IMR-90 (cell line): Measurements from ENCODE around the gene CDK14. TPM values are rescaled to one million over a fixed set of nuclear protein-coding genes. Genes with fewer than 3 reads are reported as not detected.

Experiments
- ATAC-seq: fragments of 200-7000 bp; cut with Tn5 transposase; 2 replicates; pipeline ENCODE4 v1.9.1; 2020; ENCODE audit warnings: low read depth, mild to moderate bottlenecking, moderate library complexity
- BruUV-seq: library from RNA; stranded (reverse); fragments of 400-500 nt; replicated peaks from 2 replicates; lab custom pipeline; 2021; lab: Mats Ljungman, UMichigan
- CTCF ChIA-PET: fragments of 300-600 bp; formaldehyde crosslinking; extraction: SDS; loops from one replicate; lab custom pipeline; 2021; ENCODE audit warnings: antibody characterized with exemption; lab: Yijun Ruan, JAX
- POLR2A ChIA-PET: fragments of 300-600 bp; sonication (Branson Sonifier 250); formaldehyde crosslinking; loops from one replicate; lab custom pipeline; 2022; ENCODE audit warnings: antibody characterized with exemption; ENCODE audit not compliant: unreplicated experiment; lab: Charles Lee
- DNase-seq: peaks from one replicate; pipeline ENCODE4 v3.0.0; 2013
- H2AFZ ChIP-seq: replicated peaks from 2 replicates; pipeline ENCODE3; 2013; ENCODE audit warnings: low read length, mild to moderate bottlenecking; ENCODE audit not compliant: poor library complexity
- H2AK5ac ChIP-seq: 2 replicates; pipeline ENCODE4 v1.6.1; 2013; ENCODE audit warnings: low read depth, low read length, inconsistent platforms
- H2AK9ac ChIP-seq: replicated peaks from 2 replicates; pipeline ENCODE3; 2013; ENCODE audit warnings: mild to moderate bottlenecking, low read depth, low read length, moderate library complexity; ENCODE audit not compliant: poor library complexity
- H2BK120ac ChIP-seq: 2 replicates; pipeline ENCODE4 v1.6.1; 2013; ENCODE audit warnings: low read depth, low read length, inconsistent platforms
- H2BK15ac ChIP-seq: 3 replicates; pipeline ENCODE4 v1.6.1; 2013; ENCODE audit warnings: low read depth, low read length, inconsistent platforms
- H2BK20ac ChIP-seq: 2 replicates; pipeline ENCODE4 v1.6.1; 2013; ENCODE audit warnings: low read depth, mild to moderate bottlenecking, inconsistent platforms, low read length, moderate library complexity
- H2BK5ac ChIP-seq: 2 replicates; pipeline ENCODE4 v1.6.1; 2013; ENCODE audit warnings: mild to moderate bottlenecking, low read depth, low read length, inconsistent platforms; ENCODE audit not compliant: poor library complexity, severe bottlenecking
- H3K14ac ChIP-seq: replicated peaks from 2 replicates; pipeline ENCODE4 v1.6.1; 2013; ENCODE audit warnings: low read depth, low read length, inconsistent platforms
- H3K18ac ChIP-seq: 2 replicates; pipeline ENCODE4 v1.6.1; 2013; ENCODE audit warnings: low read depth, low read length, control low read depth
- H3K23ac ChIP-seq: 2 replicates; pipeline ENCODE4 v1.6.1; 2013; ENCODE audit warnings: low read depth, low read length, inconsistent platforms
- H3K27ac ChIP-seq: 2 replicates; pipeline ENCODE4 v1.5.1; 2013; ENCODE audit warnings: mild to moderate bottlenecking, control low read depth, low read length; ENCODE audit not compliant: insufficient read depth
- H3K27me3 ChIP-seq: 2 replicates; pipeline ENCODE4 v1.6.1; 2013; ENCODE audit warnings: low read length; ENCODE audit not compliant: control insufficient read depth, insufficient read depth
- H3K36me3 ChIP-seq: 2 replicates; pipeline ENCODE4 v1.6.1; 2013; ENCODE audit warnings: low read length, mixed read lengths; ENCODE audit not compliant: control insufficient read depth, insufficient read depth
- H3K4ac ChIP-seq: 2 replicates; pipeline ENCODE4 v1.6.1; 2013; ENCODE audit warnings: low read depth, low read length, inconsistent platforms
- H3K4me1 ChIP-seq: 2 replicates; pipeline ENCODE4 v1.6.1; 2013; ENCODE audit warnings: low read length, mixed read lengths; ENCODE audit not compliant: control insufficient read depth, insufficient read depth
- H3K4me2 ChIP-seq: 2 replicates; pipeline ENCODE4 v1.6.1; 2013; ENCODE audit warnings: low read depth, mild to moderate bottlenecking, control low read depth, low read length, moderate library complexity
- H3K4me3 ChIP-seq: 2 replicates; pipeline ENCODE4 v1.5.1; 2013; ENCODE audit warnings: low read depth, mild to moderate bottlenecking, control low read depth, low read length, moderate library complexity; ENCODE audit not compliant: insufficient read depth
- H3K56ac ChIP-seq: 2 replicates; pipeline ENCODE4 v1.6.1; 2013; ENCODE audit warnings: low read length, inconsistent platforms; ENCODE audit not compliant: insufficient read depth; ENCODE audit errors: extremely low read depth
- H3K79me1 ChIP-seq, 2 experiments: 2 replicates each; pipeline ENCODE4 v1.6.1; 2013; ENCODE audit warnings: low read length in 2 of 2, inconsistent platforms in 1 of 2, low read depth in 1 of 2
- H3K9ac ChIP-seq: 2 replicates; pipeline ENCODE4 v1.6.1; 2013; ENCODE audit warnings: low read depth, low read length, control low read depth
- H3K9me1 ChIP-seq: 2 replicates; pipeline ENCODE4 v1.6.1; 2013; ENCODE audit warnings: low read length, inconsistent platforms; ENCODE audit not compliant: insufficient read depth
- H3K9me3 ChIP-seq: 2 replicates; pipeline ENCODE4 v1.6.1; 2013; ENCODE audit warnings: low read length; ENCODE audit not compliant: control insufficient read depth, insufficient read depth
- H4K20me1 ChIP-seq: 2 replicates; pipeline ENCODE4 v1.6.1; 2013; ENCODE audit warnings: low read length, inconsistent platforms; ENCODE audit not compliant: insufficient read depth
- H4K5ac ChIP-seq: 2 replicates; pipeline ENCODE4 v1.6.1; 2013; ENCODE audit warnings: mild to moderate bottlenecking, low read depth, low read length, control low read depth
- H4K8ac ChIP-seq, 2 experiments: 2 replicates each; pipeline ENCODE4 v1.6.1; 2013; ENCODE audit warnings: low read depth in 2 of 2, low read length in 2 of 2, control low read depth in 1 of 2, inconsistent platforms in 1 of 2
- H4K91ac ChIP-seq: 2 replicates; pipeline ENCODE4 v1.6.1; 2013; ENCODE audit warnings: low read depth, low read length, inconsistent platforms; ENCODE audit not compliant: insufficient read depth
- BHLHE40 ChIP-seq: fragments of 150-350 bp; IDR thresholded peaks from 2 replicates; pipeline ENCODE4 v1.6.1; 2016; ENCODE audit warnings: mild to moderate bottlenecking, low read depth, low read length
- CHD1 ChIP-seq: IDR thresholded peaks from 2 replicates; pipeline ENCODE4 v1.6.1; 2012; ENCODE audit warnings: low read depth, low read length, improper control_type of control experiment
- FOS ChIP-seq: fragments of 150-350 bp; IDR thresholded peaks from 2 replicates; pipeline ENCODE4 v1.6.1; 2016; ENCODE audit warnings: low read depth, low read length
- MAZ ChIP-seq: IDR thresholded peaks from 2 replicates; pipeline ENCODE4 v1.6.1; 2012; ENCODE audit warnings: low read depth, mild to moderate bottlenecking, low read length, improper control_type of control experiment, moderate library complexity, borderline replicate concordance
- MXI1 ChIP-seq: IDR thresholded peaks from 2 replicates; pipeline ENCODE4 v1.6.1; 2012; ENCODE audit warnings: low read depth, mild to moderate bottlenecking, low read length, moderate library complexity, borderline replicate concordance
- POLR2A ChIP-seq: IDR thresholded peaks from 2 replicates; pipeline ENCODE4 v1.6.1; 2012; ENCODE audit warnings: mild to moderate bottlenecking, low read depth, low read length
- RAD21 ChIP-seq: IDR thresholded peaks from 2 replicates; pipeline ENCODE4 v1.6.1; 2012; ENCODE audit warnings: low read length, improper control_type of control experiment
- RFX5 ChIP-seq: IDR thresholded peaks from 2 replicates; pipeline ENCODE4 v1.8.0; 2012; ENCODE audit warnings: low read depth, mild to moderate bottlenecking, low read length, moderate library complexity
- SMC3 ChIP-seq: fragments of 150-350 bp; IDR thresholded peaks from 2 replicates; pipeline ENCODE4 v1.6.1; 2016; ENCODE audit warnings: low read depth, mild to moderate bottlenecking, antibody characterized with exemption, low read length, moderate library complexity
- WGBS, 2 experiments: methylation state at CpG; one replicate each; pipeline versions ENCODE4 v1.1.5 to v1.1.7; 2013; ENCODE audit warnings: missing lambda C conversion rate in 2 of 2; ENCODE audit not compliant: insufficient read length in 1 of 2; ENCODE audit errors: extremely low coverage in 2 of 2; 5-methylcytosine and 5-hydroxymethylcytosine counted together
- dilution Hi-C: fragments of 300-500 bp; cut with HindIII; formaldehyde crosslinking; loops from one replicate; pipeline ENCODE4 v1.14.3; 2018; ENCODE audit warnings: low sequenced_read_pairs; ENCODE audit not compliant: unreplicated experiment
- in situ Hi-C: fragments of 300-500 bp; cut with MboI; formaldehyde crosslinking; loops from 3 replicates; pipeline ENCODE4 v1.14.3; 2019; ENCODE audit warnings: low sequenced_read_pairs, inconsistent platforms, mixed read lengths
- intact Hi-C: fragments of 100-400 bp; cut with micrococcal nuclease; formaldehyde crosslinking; loops from 2 replicates; pipeline ENCODE4 v1.10.0; 2022
- polyA plus RNA-seq, 3 experiments: library from polyadenylated mRNA; depleted of rRNA; stranded (reverse); fragments of >200 nt; gene quantifications; 2 replicates each; pipeline ENCODE4 v1.2.3, GENCODE V29; 2012; ENCODE audit warnings: low replicate concordance in 1 of 3
- total RNA-seq: library from RNA; depleted of rRNA; stranded (reverse); fragments of >200 nt; gene quantifications from 2 replicates; pipeline ENCODE4 v1.2.3, GENCODE V29; 2012
- TF ChIP-seq, protein P1 (sequence below): conservative IDR thresholded peaks from 2 replicates; pipeline ENCODE4 v1.5.1; 2012; ENCODE audit warnings: mild to moderate bottlenecking, low read depth, low read length, improper control_type of control experiment

The CDK14 gene
- total and polyA plus RNA-seq, 2 of the 4 experiments (the other 2 are of a cell fraction): 10.1 to 29.6 TPM

DNA sequence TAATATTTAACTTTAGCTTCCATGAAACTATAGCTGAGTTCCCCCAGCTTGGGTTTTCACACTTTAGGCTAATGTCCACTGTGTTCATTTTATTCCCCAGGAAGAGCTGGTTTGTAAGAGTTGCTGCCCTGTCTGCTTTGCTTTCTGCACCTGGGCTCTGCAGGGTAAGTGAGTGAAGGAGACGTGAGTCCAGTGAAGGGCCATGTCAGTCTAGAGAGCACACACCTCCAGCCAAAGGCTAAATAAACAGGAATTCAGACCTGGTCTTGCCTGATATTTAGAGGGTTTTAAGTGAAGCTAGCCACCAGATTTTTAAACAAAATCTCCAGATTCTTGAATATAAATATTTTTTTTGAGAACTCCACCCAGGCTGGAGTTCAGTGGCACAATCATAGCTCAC, 643.7 kb downstream of the CDK14 start:
- Histone ChIP-seq H4K20me1 (no peaks in the 10 kb centered on the region), H3K36me3 (no peaks in the 10 kb centered on the region), H4K91ac (peak overlapping the region; percentile 3; the same call in 1 of the 2 replicates), H3K56ac (no peak overlapping the region), H4K8ac (peak overlapping the region in 1 of 2 experiments; percentile 76; a peak in 2 of 4 replicates), H2BK15ac (0 out of 3 replicates have a peak overlapping the region, but pooled peaks have one; percentile 12), H3K4me2 (no peak overlapping the region; the same call in 1 of the 2 replicates), H2BK20ac (peak overlapping the region; percentile 40), H3K14ac (peak overlapping the region; percentile 92), H2AFZ (no peak overlapping the region), H3K9ac (no peak overlapping the region), H3K27me3 (no peaks in the 10 kb centered on the region), H2AK5ac (0 out of 2 replicates have a peak overlapping the region, but pooled peaks have one; percentile 29), H2AK9ac (no peak overlapping the region), H3K27ac (no peak overlapping the region), H3K4ac (peak overlapping the region; percentile 81), H2BK5ac (no peak overlapping the region), H3K23ac (0 out of 2 replicates have a peak overlapping the region, but pooled peaks have one; percentile 69), H3K79me1 (no peaks in the 10 kb centered on the region), H3K9me1 (peaks cover 12% of the 10 kb centered on the region), H2BK120ac (peak overlapping the region; percentile 64), H4K5ac (no peak overlapping the region; the same call in 1 of the 2 replicates), H3K9me3 (no peaks in the 10 kb centered on the region), H3K18ac (peak overlapping the region; percentile 96), H3K4me3 (no peak overlapping the region), H3K4me1 (peaks cover 18% of the 10 kb centered on the region)
- dilution Hi-C loops: no loop called here
- ATAC-seq: no peak
- intact Hi-C loops: no loop called here
- BruUV-seq: no TSS peak
- ChIA-PET CTCF (interaction anchor here (1.0 kb wide), 1 partner anchor 635 kb away, joined by 3 read pairs; no protein-coding TSS in a partner anchor), POLR2A (interaction anchor here (0.7 to 1.1 kb wide), 2 partner anchors 51 to 112 kb away, joined by 4 read pairs; no protein-coding TSS in a partner anchor)
- no peak for DNase-seq
- no CpG with 5 or more reads among the region's 1 CpG for WGBS, 2 experiments
- in situ Hi-C loops: no loop called here
- TF ChIP-seq FOS: no peak
- no peak for TF ChIP-seq BHLHE40
- TF ChIP-seq RFX5: no peak
- TF ChIP-seq CHD1: no peak
- no peak for TF ChIP-seq POLR2A
- TF ChIP-seq, protein P1, sequence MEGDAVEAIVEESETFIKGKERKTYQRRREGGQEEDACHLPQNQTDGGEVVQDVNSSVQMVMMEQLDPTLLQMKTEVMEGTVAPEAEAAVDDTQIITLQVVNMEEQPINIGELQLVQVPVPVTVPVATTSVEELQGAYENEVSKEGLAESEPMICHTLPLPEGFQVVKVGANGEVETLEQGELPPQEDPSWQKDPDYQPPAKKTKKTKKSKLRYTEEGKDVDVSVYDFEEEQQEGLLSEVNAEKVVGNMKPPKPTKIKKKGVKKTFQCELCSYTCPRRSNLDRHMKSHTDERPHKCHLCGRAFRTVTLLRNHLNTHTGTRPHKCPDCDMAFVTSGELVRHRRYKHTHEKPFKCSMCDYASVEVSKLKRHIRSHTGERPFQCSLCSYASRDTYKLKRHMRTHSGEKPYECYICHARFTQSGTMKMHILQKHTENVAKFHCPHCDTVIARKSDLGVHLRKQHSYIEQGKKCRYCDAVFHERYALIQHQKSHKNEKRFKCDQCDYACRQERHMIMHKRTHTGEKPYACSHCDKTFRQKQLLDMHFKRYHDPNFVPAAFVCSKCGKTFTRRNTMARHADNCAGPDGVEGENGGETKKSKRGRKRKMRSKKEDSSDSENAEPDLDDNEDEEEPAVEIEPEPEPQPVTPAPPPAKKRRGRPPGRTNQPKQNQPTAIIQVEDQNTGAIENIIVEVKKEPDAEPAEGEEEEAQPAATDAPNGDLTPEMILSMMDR: no peak
- TF ChIP-seq MAZ: no peak
- TF ChIP-seq SMC3: no peak
- no peak for TF ChIP-seq MXI1
- no peak for TF ChIP-seq RAD21
